Measurements from ENCODE around the gene SFTPD.

Gene SFTPD

DNA sequence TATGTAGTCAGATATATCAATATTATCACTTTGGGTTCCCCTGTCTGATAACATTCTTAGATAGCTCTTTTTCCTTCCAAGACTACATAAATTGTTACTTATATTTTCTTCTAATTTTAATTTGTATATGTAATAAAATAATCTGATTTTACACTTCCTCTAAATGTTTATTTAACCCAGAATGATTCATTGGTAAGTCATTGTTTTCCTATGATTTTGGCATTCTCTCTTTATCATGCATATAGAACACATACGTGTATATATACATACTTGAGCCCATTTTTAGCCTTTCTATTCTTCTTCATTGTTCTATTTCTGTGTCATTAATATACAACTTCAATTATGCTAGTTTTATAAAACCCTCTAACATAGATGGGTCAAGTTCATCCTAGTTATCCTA, 16.6 kb downstream of the SFTPD start:
- in situ Hi-C loops (cut with MboI; ENCODE audit: low sequenced_read_pairs, unreplicated experiment): no loop called here
- DNase-seq (ENCODE audit: low spot score): no peak
- no peak for TF ChIP-seq CTCF (IDR thresholded peaks at IDR 0.05; ENCODE audit: borderline replicate concordance, control extremely low read depth, extremely low read depth, insufficient read depth, missing control alignments)

GRCh38 chr10:79930751-79931150, 18.2 kb downstream of the SFTPD start:
- in situ Hi-C loops (cut with MboI; ENCODE audit: low sequenced_read_pairs, unreplicated experiment): no loop called here
- no peak for TF ChIP-seq CTCF (IDR thresholded peaks at IDR 0.05; ENCODE audit: borderline replicate concordance, control extremely low read depth, extremely low read depth, insufficient read depth, missing control alignments)
- DNase-seq (ENCODE audit: low spot score): no peak

DNA sequence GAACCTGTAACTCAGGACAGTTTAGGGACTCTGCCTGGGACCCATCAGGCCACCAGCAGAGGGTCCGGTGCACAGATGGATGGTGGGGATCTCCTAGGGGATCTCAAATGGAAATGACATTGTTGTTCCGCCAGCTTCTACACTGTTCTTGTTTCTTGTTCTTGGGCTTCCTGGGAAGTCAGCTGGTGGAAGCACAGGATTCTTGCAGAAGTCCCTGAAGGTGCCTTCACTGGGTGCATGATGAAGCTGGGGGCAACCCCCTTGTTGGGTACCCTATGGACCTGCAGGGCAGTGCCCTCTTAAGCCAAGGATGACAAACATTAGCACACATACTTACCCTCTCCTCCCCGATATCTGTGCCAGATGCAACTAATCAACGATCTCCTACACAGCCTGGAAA, 18.6 kb downstream of the SFTPD start:
- in situ Hi-C loops (cut with MboI; ENCODE audit: low sequenced_read_pairs, unreplicated experiment): no loop called here
- TF ChIP-seq CTCF (IDR thresholded peaks at IDR 0.05; ENCODE audit: borderline replicate concordance, control extremely low read depth, extremely low read depth, insufficient read depth, missing control alignments): no peak
- DNase-seq (ENCODE audit: low spot score): no peak

DNA sequence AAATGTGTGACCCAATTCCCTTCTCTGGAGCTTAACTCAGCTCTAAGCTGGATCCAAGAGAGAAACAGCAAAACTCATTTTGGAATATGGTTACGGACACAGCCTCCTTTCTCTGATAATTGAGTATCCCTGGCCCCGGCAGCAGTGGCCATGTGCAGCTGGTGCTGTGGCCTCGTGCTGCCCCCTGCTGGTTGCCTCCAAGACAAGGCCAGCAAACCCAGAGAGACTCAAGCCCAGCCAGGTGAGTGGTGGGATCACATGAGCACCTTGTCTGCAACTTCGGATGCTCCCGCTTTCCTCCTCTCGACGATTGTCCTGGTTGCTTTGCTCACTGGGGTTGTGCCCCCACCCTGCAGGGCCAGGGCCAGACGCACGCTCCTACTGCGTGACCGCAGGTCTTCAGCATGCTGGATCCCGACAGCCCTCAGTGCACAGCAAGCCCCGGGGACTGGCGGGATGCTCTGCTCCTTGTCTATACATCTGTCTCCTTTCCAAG, 19.4 kb downstream of the SFTPD start:
- peak; percentile 78 for DNase-seq (ENCODE audit: low spot score)
- peak; percentile 94 for TF ChIP-seq CTCF (IDR thresholded peaks at IDR 0.05; ENCODE audit: borderline replicate concordance, control extremely low read depth, extremely low read depth, insufficient read depth, missing control alignments)
- in situ Hi-C loops (cut with MboI; ENCODE audit: low sequenced_read_pairs, unreplicated experiment): loop anchor here (10.0 kb wide), 1 partner anchor 365 kb away; the partner anchor contains the start of gene SFTPA2

GRCh38 chr10:79928028-79928583, 20.8 kb downstream of the SFTPD start:
- in situ Hi-C loops (cut with MboI; ENCODE audit: low sequenced_read_pairs, unreplicated experiment): loop anchor here (10.0 kb wide), 1 partner anchor 363 kb away; the partner anchor contains the start of gene SFTPA2

DNA sequence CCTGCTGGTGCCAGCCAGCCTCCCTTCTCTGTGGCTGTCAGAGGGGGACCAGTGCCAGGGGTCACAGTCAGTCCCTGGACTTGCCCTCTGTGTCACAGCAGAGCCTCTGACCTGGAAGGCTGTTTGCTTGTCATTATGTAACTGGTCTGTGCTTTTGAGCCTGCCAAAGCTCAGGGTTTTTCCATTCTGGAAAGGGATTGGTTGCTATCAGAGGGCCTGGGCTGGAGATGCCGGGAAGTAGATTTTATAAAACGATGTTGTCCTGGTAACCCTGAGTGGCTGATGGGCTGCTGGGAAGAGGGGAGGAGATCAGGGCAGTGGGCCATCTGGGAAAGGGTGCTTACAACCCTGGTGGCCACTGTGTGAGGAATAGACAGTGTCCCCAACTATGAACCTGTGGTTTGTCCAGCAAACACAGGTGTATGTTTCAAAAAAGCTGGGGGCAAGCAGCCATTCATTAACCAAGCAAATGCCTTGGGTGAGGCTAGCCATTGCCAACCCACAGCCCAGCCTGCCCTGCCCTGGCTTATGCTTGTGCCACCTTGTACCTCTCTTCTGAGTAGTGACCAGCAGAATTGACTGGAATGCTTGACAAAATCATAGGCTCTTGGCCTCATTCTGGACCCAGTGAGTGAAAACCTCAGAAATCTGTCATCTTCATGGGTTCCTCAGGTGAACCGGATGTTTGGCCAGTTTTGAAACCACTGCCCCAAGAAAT, 21.6 kb downstream of the SFTPD start:
- no peak for TF ChIP-seq CTCF (IDR thresholded peaks at IDR 0.05; ENCODE audit: borderline replicate concordance, control extremely low read depth, extremely low read depth, insufficient read depth, missing control alignments)
- in situ Hi-C loops (cut with MboI; ENCODE audit: low sequenced_read_pairs, unreplicated experiment): loop anchor here (10.0 kb wide), 1 partner anchor 362 kb away; the partner anchor contains the start of gene SFTPA2
- no peak for DNase-seq (ENCODE audit: low spot score)

More at GRCh38 chr10:79928028-79928583, 20.8 kb downstream of the SFTPD start:
- DNase-seq (ENCODE audit: low spot score): no peak
- TF ChIP-seq CTCF (IDR thresholded peaks at IDR 0.05; ENCODE audit: borderline replicate concordance, control extremely low read depth, extremely low read depth, insufficient read depth, missing control alignments): no peak

Data from GM13976 (cell line).